Measurements from ENCODE around the gene SDK2.

- TF ChIP-seq CTCF (IDR thresholded peaks at IDR 0.05) = no peak
- no peak for TF ChIP-seq POLR2A (IDR thresholded peaks at IDR 0.05)
Measured at GRCh38 chr17:73534209-73534909, 109.9 kb downstream of the SDK2 start.

Data from Peyer's patch (tissue), 4 donors.